ENCODE measurements around the gene TXNL4B.

DNA sequence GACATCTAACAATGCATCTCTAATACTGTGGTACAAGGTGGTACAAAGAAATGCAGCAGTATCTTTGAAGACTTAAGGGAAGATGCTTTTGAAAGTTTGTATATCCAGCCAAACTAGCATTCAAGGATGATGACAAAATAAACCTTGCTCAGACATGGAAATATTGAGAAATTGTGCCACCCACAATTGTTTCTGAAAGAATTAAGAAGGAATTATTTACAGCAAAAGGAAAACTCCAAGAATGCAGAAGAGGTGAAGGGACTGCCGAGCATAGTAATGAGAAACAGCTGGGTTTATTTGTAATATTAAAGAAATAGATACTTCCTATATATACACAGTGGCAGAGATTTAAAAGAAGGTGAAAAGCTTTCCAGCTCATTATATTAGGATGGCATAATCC is 49.1 kb upstream of the TXNL4B start:
- TF ChIP-seq, protein P1, sequence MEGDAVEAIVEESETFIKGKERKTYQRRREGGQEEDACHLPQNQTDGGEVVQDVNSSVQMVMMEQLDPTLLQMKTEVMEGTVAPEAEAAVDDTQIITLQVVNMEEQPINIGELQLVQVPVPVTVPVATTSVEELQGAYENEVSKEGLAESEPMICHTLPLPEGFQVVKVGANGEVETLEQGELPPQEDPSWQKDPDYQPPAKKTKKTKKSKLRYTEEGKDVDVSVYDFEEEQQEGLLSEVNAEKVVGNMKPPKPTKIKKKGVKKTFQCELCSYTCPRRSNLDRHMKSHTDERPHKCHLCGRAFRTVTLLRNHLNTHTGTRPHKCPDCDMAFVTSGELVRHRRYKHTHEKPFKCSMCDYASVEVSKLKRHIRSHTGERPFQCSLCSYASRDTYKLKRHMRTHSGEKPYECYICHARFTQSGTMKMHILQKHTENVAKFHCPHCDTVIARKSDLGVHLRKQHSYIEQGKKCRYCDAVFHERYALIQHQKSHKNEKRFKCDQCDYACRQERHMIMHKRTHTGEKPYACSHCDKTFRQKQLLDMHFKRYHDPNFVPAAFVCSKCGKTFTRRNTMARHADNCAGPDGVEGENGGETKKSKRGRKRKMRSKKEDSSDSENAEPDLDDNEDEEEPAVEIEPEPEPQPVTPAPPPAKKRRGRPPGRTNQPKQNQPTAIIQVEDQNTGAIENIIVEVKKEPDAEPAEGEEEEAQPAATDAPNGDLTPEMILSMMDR (IDR thresholded peaks at IDR 0.05): no peak
- no peak for TF ChIP-seq POLR2A (IDR thresholded peaks at IDR 0.05)
